ENCODE results near the gene PCBP3. TPM values are rescaled to one million over a fixed set of nuclear protein-coding genes. Genes with fewer than 3 reads are reported as not detected.

The PCBP3 gene
- polyA plus RNA-seq, 1 donor (not counting 4 experiments of a cell fraction or from before 2014, with no cell fraction given): 0.25 TPM

- Histone ChIP-seq H4K20me1 (ENCODE audit: control insufficient read depth, extremely low read depth, insufficient read depth, low read length) (no peaks in the 10 kb centered on the region), H3K9ac (ENCODE audit: control insufficient read depth, extremely low read depth, insufficient read depth, low read length) (peak overlapping the region; percentile 75), H3K27me3 (ENCODE audit: control insufficient read depth, extremely low read depth, insufficient read depth, low read length) (peaks cover 5% of the 10 kb centered on the region), H3K4me2 (ENCODE audit: control insufficient read depth, extremely low read depth, insufficient read depth, low read depth, low read length) (peak overlapping the region; percentile 74), H3K4me1 (ENCODE audit: control insufficient read depth, extremely low read depth, insufficient read depth, low read length) (peaks cover 30% of the 10 kb centered on the region), H3K36me3 (ENCODE audit: control insufficient read depth in 2 of 2, extremely low read depth in 1 of 2, insufficient read depth in 2 of 2, low read length in 2 of 2) (no peaks in the 10 kb centered on the region), H2AFZ (ENCODE audit: control insufficient read depth, low read length) (peak overlapping the region; percentile 87), H3K9me1 (ENCODE audit: control insufficient read depth, extremely low read depth, insufficient read depth, low read length) (no peaks in the 10 kb centered on the region), H3K27ac (ENCODE audit: control insufficient read depth, insufficient read depth, low read length) (peak overlapping the region; percentile 75), H3K4me3 (ENCODE audit: control insufficient read depth in 2 of 3, extremely low read depth in 1 of 3, insufficient read depth in 2 of 3, low read depth in 1 of 3, low read length in 3 of 3) (peak overlapping the region in 1 of 3 experiments; percentile 34), H3K9me3 (ENCODE audit: control insufficient read depth, low read depth, low read length) (no peaks in the 10 kb centered on the region), H3K79me2 (ENCODE audit: control insufficient read depth, insufficient read depth, low read length) (no peaks in the 10 kb centered on the region)
- TF ChIP-seq CTCF (optimal IDR thresholded peaks at IDR 0.05 in 1 of 3, IDR thresholded peaks at IDR 0.05 in 1 of 3, conservative IDR thresholded peaks at IDR 0.05 in 1 of 3; ENCODE audit: extremely low read depth in 1 of 3, insufficient read depth in 2 of 3, low read length in 3 of 3) (no peak), EZH2 (IDR thresholded peaks at IDR 0.05; ENCODE audit: low read length) (no peak)
- dilution Hi-C loops (cut with MboI; ENCODE audit: extremely low pct_ligation_motif_present, low sequenced_read_pairs): no loop called here
- DNase-seq (ENCODE audit: low read depth, low spot score) (peak; percentile 62), FAIRE-seq (peak; percentile 77)
These were observed 231.3 kb downstream of the PCBP3 start for GRCh38 chr21:45874716-45875415.

- H3K4me3 ChIP-seq (ENCODE audit: control insufficient read depth in 2 of 3, extremely low read depth in 1 of 3, insufficient read depth in 2 of 3, low read depth in 1 of 3, low read length in 3 of 3): no peak overlapping the region
- peaks cover 33% of the 10 kb centered on the region for H3K4me1 ChIP-seq (ENCODE audit: control insufficient read depth, extremely low read depth, insufficient read depth, low read length)
- H3K9me1 ChIP-seq (ENCODE audit: control insufficient read depth, extremely low read depth, insufficient read depth, low read length): no peaks in the 10 kb centered on the region
- no peak for FAIRE-seq
- H3K27ac ChIP-seq (ENCODE audit: control insufficient read depth, insufficient read depth, low read length): peak overlapping the region; percentile 38
- H3K9ac ChIP-seq (ENCODE audit: control insufficient read depth, extremely low read depth, insufficient read depth, low read length): peak overlapping the region; percentile 49
- no peaks in the 10 kb centered on the region for H3K36me3 ChIP-seq (ENCODE audit: control insufficient read depth in 2 of 2, extremely low read depth in 1 of 2, insufficient read depth in 2 of 2, low read length in 2 of 2)
- H3K27me3 ChIP-seq (ENCODE audit: control insufficient read depth, extremely low read depth, insufficient read depth, low read length): peaks cover 5% of the 10 kb centered on the region
- TF ChIP-seq CTCF (optimal IDR thresholded peaks at IDR 0.05 in 1 of 3, IDR thresholded peaks at IDR 0.05 in 1 of 3, conservative IDR thresholded peaks at IDR 0.05 in 1 of 3; ENCODE audit: extremely low read depth in 1 of 3, insufficient read depth in 2 of 3, low read length in 3 of 3) (no peak), EZH2 (IDR thresholded peaks at IDR 0.05; ENCODE audit: low read length) (no peak)
- no peaks in the 10 kb centered on the region for H4K20me1 ChIP-seq (ENCODE audit: control insufficient read depth, extremely low read depth, insufficient read depth, low read length)
- no peak overlapping the region for H2AFZ ChIP-seq (ENCODE audit: control insufficient read depth, low read length)
- no peak for DNase-seq (ENCODE audit: low read depth, low spot score)
- H3K79me2 ChIP-seq (ENCODE audit: control insufficient read depth, insufficient read depth, low read length): no peaks in the 10 kb centered on the region
- no peaks in the 10 kb centered on the region for H3K9me3 ChIP-seq (ENCODE audit: control insufficient read depth, low read depth, low read length)
- dilution Hi-C loops (cut with MboI; ENCODE audit: extremely low pct_ligation_motif_present, low sequenced_read_pairs): no loop called here
- H3K4me2 ChIP-seq (ENCODE audit: control insufficient read depth, extremely low read depth, insufficient read depth, low read depth, low read length): peak overlapping the region; percentile 59
These were observed 231.9 kb downstream of the PCBP3 start for GRCh38 chr21:45875416-45875760.
